KMS-11 (cell line): Measurements from ENCODE around the gene INO80C.

Source experiments
- H2AFZ ChIP-seq: fragments of 200-600 bp; sonication (generic); 2 replicates; pipeline ENCODE4 v1.6.1; 2016; ENCODE audit warnings: antibody characterized with exemption, mixed run types, low read depth
- H3K27ac ChIP-seq: fragments of 200-600 bp; sonication (generic); 2 replicates; pipeline ENCODE4 v1.6.1; 2016; ENCODE audit warnings: mild to moderate bottlenecking, mixed run types
- H3K27me3 ChIP-seq: fragments of 200-600 bp; sonication (generic); 2 replicates; pipeline ENCODE4 v1.6.1; 2017; ENCODE audit warnings: mild to moderate bottlenecking, low read depth, mixed run types, moderate library complexity; ENCODE audit not compliant: insufficient read depth
- H3K36me3 ChIP-seq: fragments of 200-600 bp; sonication (generic); 2 replicates; pipeline ENCODE4 v1.6.1; 2017; ENCODE audit warnings: mild to moderate bottlenecking, mixed run types; ENCODE audit not compliant: insufficient read depth
- H3K4me1 ChIP-seq: fragments of 200-600 bp; sonication (generic); 2 replicates; pipeline ENCODE4 v1.6.1; 2016; ENCODE audit warnings: mild to moderate bottlenecking, low read depth, mixed run types; ENCODE audit not compliant: poor library complexity, severe bottlenecking
- H3K4me2 ChIP-seq: fragments of 200-600 bp; sonication (generic); 2 replicates; pipeline ENCODE4 v1.7.0; 2016; ENCODE audit warnings: mild to moderate bottlenecking, mixed run types
- H3K4me3 ChIP-seq: fragments of 200-600 bp; sonication (generic); IDR thresholded peaks from 2 replicates; pipeline ENCODE4 v1.6.1; 2017; ENCODE audit warnings: low read depth, low read length, mixed read lengths; ENCODE audit not compliant: insufficient read depth
- H3K79me2 ChIP-seq: fragments of 200-600 bp; sonication (generic); 2 replicates; pipeline ENCODE4 v1.6.1; 2016; ENCODE audit warnings: low read depth, mixed run types; ENCODE audit not compliant: insufficient read depth
- H3K9ac ChIP-seq: fragments of 200-600 bp; sonication (generic); 2 replicates; pipeline ENCODE4 v1.6.1; 2016; ENCODE audit warnings: mild to moderate bottlenecking, mixed run types
- H4K20me1 ChIP-seq: fragments of 200-600 bp; sonication (generic); 2 replicates; pipeline ENCODE4 v1.6.1; 2016; ENCODE audit warnings: mild to moderate bottlenecking, mixed run types; ENCODE audit not compliant: insufficient read depth
- CTCF ChIP-seq: fragments of 200-600 bp; sonication (generic); conservative IDR thresholded peaks from 2 replicates; pipeline ENCODE4 v1.6.1; 2017; ENCODE audit warnings: low read depth, mild to moderate bottlenecking, antibody characterized with exemption, low read length, moderate library complexity, mixed read lengths

INO80C gene

GRCh38 chr18:35465329-35465728 is 32.4 kb downstream of the INO80C start:
- no peaks in the 10 kb centered on the region for H3K36me3 ChIP-seq
- H3K27ac ChIP-seq = no peak overlapping the region
- H3K4me1 ChIP-seq = no peaks in the 10 kb centered on the region
- H3K9ac ChIP-seq = no peak overlapping the region
- H2AFZ ChIP-seq = no peak overlapping the region
- H3K4me3 ChIP-seq = no peak overlapping the region
- no peaks in the 10 kb centered on the region for H4K20me1 ChIP-seq
- no peaks in the 10 kb centered on the region for H3K79me2 ChIP-seq
- no peak for TF ChIP-seq CTCF
- no peak overlapping the region for H3K4me2 ChIP-seq
- no peaks in the 10 kb centered on the region for H3K27me3 ChIP-seq

DNA sequence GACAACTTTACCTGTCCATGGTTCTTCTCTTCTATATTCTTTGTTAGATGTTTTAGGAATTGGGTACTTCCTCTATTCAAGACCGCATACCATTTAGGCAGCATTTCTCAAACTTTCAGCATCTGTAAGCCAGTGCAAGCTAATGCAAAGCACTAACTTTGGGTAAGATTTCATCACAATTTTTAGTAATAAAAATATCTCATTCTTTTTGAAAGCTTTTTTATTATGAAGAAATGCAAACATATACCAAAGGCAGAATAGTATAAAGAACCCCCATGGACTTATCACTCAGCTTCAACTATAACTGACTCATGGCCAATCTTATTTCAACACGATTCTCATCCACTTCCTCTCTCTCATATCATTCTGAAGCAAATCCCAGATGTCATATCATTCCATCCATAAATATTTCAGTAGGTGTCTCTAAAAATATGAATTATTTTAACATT is 32.9 kb downstream of the INO80C start:
- H3K27me3 ChIP-seq = no peaks in the 10 kb centered on the region
- no peak for TF ChIP-seq CTCF
- no peaks in the 10 kb centered on the region for H3K36me3 ChIP-seq
- H3K4me1 ChIP-seq = no peaks in the 10 kb centered on the region
- no peak overlapping the region for H2AFZ ChIP-seq
- H4K20me1 ChIP-seq = no peaks in the 10 kb centered on the region
- H3K9ac ChIP-seq = no peak overlapping the region
- no peak overlapping the region for H3K4me3 ChIP-seq
- H3K27ac ChIP-seq = no peak overlapping the region
- H3K4me2 ChIP-seq = no peak overlapping the region
- no peaks in the 10 kb centered on the region for H3K79me2 ChIP-seq

DNA sequence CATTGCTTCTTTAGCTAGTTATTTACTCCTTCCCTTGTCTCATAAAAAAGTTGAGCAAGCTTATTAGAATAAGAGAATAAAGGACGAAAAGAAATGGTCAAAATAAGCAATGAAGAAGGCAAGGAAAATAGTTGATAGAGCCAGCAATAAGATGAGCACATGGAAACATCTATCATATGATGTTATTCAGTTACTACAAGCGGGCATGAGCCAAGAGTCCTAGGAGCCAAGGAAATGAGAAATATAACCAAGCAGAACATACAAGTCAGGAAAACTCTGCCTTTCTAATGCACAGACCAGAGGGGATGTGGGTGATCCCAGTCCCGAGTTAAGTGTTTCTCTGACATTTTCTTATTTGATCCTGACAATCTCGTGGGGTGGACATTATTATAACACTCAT is 33.9 kb downstream of the INO80C start:
- no peak overlapping the region for H2AFZ ChIP-seq
- H3K79me2 ChIP-seq = no peaks in the 10 kb centered on the region
- no peak overlapping the region for H3K4me3 ChIP-seq
- peaks cover 3% of the 10 kb centered on the region for H3K4me1 ChIP-seq
- no peak for TF ChIP-seq CTCF
- no peaks in the 10 kb centered on the region for H4K20me1 ChIP-seq
- H3K9ac ChIP-seq = no peak overlapping the region
- no peaks in the 10 kb centered on the region for H3K27me3 ChIP-seq
- no peaks in the 10 kb centered on the region for H3K36me3 ChIP-seq
- no peak overlapping the region for H3K4me2 ChIP-seq
- no peak overlapping the region for H3K27ac ChIP-seq

- no peak overlapping the region for H3K9ac ChIP-seq
- no peak overlapping the region for H2AFZ ChIP-seq
- H3K4me1 ChIP-seq = peaks cover 10% of the 10 kb centered on the region
- H3K27me3 ChIP-seq = no peaks in the 10 kb centered on the region
- no peaks in the 10 kb centered on the region for H4K20me1 ChIP-seq
- no peak overlapping the region for H3K4me3 ChIP-seq
- no peaks in the 10 kb centered on the region for H3K36me3 ChIP-seq
- no peaks in the 10 kb centered on the region for H3K79me2 ChIP-seq
- no peak overlapping the region for H3K4me2 ChIP-seq
- no peak overlapping the region for H3K27ac ChIP-seq
- TF ChIP-seq CTCF = no peak
Observed at GRCh38 chr18:35463050-35463449, 34.7 kb downstream of the INO80C start.
